WTC11 (cell line): Measurements from ENCODE around the gene NPDC1.

Experiments used
- ARID4B ChIP-seq: sonication (generic); formaldehyde crosslinking; IDR thresholded peaks from 2 replicates; pipeline ENCODE4 v1.8.0; 2023; ENCODE audit warnings: missing genetic modification reagents, mild to moderate bottlenecking, borderline replicate concordance
- CBFB ChIP-seq: sonication (generic); formaldehyde crosslinking; IDR thresholded peaks from 2 replicates; pipeline ENCODE4 v1.8.1; 2022; ENCODE audit warnings: mild to moderate bottlenecking, low read depth, missing genetic modification reagents
- CTCF ChIP-seq: fragments of 200-600 bp; IDR thresholded peaks from 2 replicates; pipeline ENCODE4 v1.8.0; 2022; ENCODE audit warnings: antibody characterized with exemption
- E2F1 ChIP-seq: sonication (generic); formaldehyde crosslinking; IDR thresholded peaks from 2 replicates; pipeline ENCODE4 v1.8.0; 2022; ENCODE audit warnings: mild to moderate bottlenecking, missing genetic modification reagents
- E2F5 ChIP-seq: sonication (generic); formaldehyde crosslinking; IDR thresholded peaks from 2 replicates; pipeline ENCODE4 v1.8.1; 2022; ENCODE audit warnings: mild to moderate bottlenecking, moderate library complexity, missing genetic modification reagents
- FOXJ3 ChIP-seq: sonication (generic); formaldehyde crosslinking; IDR thresholded peaks from 2 replicates; pipeline ENCODE4 v1.9.0; 2021; ENCODE audit warnings: missing genetic modification reagents, mild to moderate bottlenecking, borderline replicate concordance
- JUN ChIP-seq: sonication (generic); formaldehyde crosslinking; IDR thresholded peaks from 2 replicates; pipeline ENCODE4 v1.8.0; 2023; ENCODE audit warnings: mild to moderate bottlenecking, missing genetic modification reagents
- MAX ChIP-seq: sonication (generic); formaldehyde crosslinking; IDR thresholded peaks from 2 replicates; pipeline ENCODE4 v1.8.0; 2022; ENCODE audit warnings: mild to moderate bottlenecking, missing genetic modification reagents
- SMAD4 ChIP-seq: sonication (generic); formaldehyde crosslinking; IDR thresholded peaks from 2 replicates; pipeline ENCODE4 v1.8.0; 2022; ENCODE audit warnings: mild to moderate bottlenecking, missing genetic modification reagents

GRCh38 chr9:137085920-137086530 is 40.0 kb upstream of the NPDC1 start:
- TF ChIP-seq MAX (CRISPR knock-in tag) (no peak; the same call in 1 of the 2 replicates), CTCF (no peak), FOXJ3 (CRISPR knock-in tag) (no peak), E2F5 (CRISPR knock-in tag) (no peak), CBFB (CRISPR knock-in tag) (no peak), SMAD4 (no peak), ARID4B (CRISPR knock-in tag) (no peak), E2F1 (no peak), JUN (CRISPR knock-in tag) (no peak)
